ENCODE data around the gene APOD.

APOD gene

DNA sequence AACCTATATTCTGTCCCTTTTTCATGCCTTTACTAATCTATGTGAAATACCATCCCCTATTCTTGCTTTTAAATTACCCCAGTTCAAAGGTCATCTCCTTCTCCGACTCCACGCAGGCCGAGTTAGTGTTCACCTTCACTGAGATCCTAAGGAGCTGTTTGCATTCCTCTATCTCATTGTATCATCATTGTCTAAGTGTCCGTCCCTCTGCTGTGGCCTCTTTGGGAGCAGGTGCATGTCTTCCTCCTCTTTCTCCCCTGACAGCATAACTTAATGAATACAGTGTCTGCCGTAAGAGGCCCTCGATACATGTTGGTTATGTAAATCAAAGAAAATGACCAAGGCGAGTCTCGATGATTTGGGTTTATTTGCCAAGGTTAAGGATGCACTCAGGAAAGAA lies 35.7 kb downstream of the APOD start:
- H3K36me3 ChIP-seq (ENCODE audit: control insufficient read depth in 2 of 2, insufficient read depth in 1 of 2, low read length in 2 of 2) = no peaks in the 10 kb centered on the region
- CTCF ChIA-PET = interaction anchor here (0.6 to 1.0 kb wide), 3 partner anchors 10 to 877 kb away, joined by 3 to 5 read pairs (median 3); no protein-coding TSS in a partner anchor
- H3K9me3 ChIP-seq (ENCODE audit: control insufficient read depth, insufficient read depth, low read depth, low read length) = no peaks in the 10 kb centered on the region
- no peaks in the 10 kb centered on the region for H3K4me1 ChIP-seq (ENCODE audit: control insufficient read depth, insufficient read depth, low read length)
- POLR2A ChIA-PET = no interaction called here
- TF ChIP-seq ZNF112 (tag by site-specific recombination; IDR thresholded peaks at IDR 0.05) (no peak), ZBTB7A (tag by site-specific recombination; IDR thresholded peaks at IDR 0.05; ENCODE audit: low read depth) (no peak), YY1 (tag by site-specific recombination; IDR thresholded peaks at IDR 0.05) (no peak)
- TF ChIP-seq, protein P1, sequence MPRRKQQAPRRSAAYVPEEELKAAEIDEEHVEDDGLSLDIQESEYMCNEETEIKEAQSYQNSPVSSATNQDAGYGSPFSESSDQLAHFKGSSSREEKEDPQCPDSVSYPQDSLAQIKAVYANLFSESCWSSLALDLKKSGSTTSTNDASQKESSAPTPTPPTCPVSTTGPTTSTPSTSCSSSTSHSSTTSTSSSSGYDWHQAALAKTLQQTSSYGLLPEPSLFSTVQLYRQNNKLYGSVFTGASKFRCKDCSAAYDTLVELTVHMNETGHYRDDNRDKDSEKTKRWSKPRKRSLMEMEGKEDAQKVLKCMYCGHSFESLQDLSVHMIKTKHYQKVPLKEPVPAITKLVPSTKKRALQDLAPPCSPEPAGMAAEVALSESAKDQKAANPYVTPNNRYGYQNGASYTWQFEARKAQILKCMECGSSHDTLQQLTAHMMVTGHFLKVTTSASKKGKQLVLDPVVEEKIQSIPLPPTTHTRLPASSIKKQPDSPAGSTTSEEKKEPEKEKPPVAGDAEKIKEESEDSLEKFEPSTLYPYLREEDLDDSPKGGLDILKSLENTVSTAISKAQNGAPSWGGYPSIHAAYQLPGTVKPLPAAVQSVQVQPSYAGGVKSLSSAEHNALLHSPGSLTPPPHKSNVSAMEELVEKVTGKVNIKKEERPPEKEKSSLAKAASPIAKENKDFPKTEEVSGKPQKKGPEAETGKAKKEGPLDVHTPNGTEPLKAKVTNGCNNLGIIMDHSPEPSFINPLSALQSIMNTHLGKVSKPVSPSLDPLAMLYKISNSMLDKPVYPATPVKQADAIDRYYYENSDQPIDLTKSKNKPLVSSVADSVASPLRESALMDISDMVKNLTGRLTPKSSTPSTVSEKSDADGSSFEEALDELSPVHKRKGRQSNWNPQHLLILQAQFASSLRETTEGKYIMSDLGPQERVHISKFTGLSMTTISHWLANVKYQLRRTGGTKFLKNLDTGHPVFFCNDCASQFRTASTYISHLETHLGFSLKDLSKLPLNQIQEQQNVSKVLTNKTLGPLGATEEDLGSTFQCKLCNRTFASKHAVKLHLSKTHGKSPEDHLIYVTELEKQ (tag by site-specific recombination; IDR thresholded peaks at IDR 0.05; ENCODE audit: borderline replicate concordance) = no peak
- TF ChIP-seq, protein P2, sequence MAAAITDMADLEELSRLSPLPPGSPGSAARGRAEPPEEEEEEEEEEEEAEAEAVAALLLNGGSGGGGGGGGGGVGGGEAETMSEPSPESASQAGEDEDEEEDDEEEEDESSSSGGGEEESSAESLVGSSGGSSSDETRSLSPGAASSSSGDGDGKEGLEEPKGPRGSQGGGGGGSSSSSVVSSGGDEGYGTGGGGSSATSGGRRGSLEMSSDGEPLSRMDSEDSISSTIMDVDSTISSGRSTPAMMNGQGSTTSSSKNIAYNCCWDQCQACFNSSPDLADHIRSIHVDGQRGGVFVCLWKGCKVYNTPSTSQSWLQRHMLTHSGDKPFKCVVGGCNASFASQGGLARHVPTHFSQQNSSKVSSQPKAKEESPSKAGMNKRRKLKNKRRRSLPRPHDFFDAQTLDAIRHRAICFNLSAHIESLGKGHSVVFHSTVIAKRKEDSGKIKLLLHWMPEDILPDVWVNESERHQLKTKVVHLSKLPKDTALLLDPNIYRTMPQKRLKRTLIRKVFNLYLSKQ (tag by site-specific recombination; IDR thresholded peaks at IDR 0.05; ENCODE audit: borderline replicate concordance) = no peak
- TF ChIP-seq, protein P3, sequence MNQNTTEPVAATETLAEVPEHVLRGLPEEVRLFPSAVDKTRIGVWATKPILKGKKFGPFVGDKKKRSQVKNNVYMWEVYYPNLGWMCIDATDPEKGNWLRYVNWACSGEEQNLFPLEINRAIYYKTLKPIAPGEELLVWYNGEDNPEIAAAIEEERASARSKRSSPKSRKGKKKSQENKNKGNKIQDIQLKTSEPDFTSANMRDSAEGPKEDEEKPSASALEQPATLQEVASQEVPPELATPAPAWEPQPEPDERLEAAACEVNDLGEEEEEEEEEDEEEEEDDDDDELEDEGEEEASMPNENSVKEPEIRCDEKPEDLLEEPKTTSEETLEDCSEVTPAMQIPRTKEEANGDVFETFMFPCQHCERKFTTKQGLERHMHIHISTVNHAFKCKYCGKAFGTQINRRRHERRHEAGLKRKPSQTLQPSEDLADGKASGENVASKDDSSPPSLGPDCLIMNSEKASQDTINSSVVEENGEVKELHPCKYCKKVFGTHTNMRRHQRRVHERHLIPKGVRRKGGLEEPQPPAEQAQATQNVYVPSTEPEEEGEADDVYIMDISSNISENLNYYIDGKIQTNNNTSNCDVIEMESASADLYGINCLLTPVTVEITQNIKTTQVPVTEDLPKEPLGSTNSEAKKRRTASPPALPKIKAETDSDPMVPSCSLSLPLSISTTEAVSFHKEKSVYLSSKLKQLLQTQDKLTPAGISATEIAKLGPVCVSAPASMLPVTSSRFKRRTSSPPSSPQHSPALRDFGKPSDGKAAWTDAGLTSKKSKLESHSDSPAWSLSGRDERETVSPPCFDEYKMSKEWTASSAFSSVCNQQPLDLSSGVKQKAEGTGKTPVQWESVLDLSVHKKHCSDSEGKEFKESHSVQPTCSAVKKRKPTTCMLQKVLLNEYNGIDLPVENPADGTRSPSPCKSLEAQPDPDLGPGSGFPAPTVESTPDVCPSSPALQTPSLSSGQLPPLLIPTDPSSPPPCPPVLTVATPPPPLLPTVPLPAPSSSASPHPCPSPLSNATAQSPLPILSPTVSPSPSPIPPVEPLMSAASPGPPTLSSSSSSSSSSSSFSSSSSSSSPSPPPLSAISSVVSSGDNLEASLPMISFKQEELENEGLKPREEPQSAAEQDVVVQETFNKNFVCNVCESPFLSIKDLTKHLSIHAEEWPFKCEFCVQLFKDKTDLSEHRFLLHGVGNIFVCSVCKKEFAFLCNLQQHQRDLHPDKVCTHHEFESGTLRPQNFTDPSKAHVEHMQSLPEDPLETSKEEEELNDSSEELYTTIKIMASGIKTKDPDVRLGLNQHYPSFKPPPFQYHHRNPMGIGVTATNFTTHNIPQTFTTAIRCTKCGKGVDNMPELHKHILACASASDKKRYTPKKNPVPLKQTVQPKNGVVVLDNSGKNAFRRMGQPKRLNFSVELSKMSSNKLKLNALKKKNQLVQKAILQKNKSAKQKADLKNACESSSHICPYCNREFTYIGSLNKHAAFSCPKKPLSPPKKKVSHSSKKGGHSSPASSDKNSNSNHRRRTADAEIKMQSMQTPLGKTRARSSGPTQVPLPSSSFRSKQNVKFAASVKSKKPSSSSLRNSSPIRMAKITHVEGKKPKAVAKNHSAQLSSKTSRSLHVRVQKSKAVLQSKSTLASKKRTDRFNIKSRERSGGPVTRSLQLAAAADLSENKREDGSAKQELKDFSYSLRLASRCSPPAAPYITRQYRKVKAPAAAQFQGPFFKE (tag by site-specific recombination; IDR thresholded peaks at IDR 0.05; ENCODE audit: borderline replicate concordance) = no peak
- no peak overlapping the region for H3K4me3 ChIP-seq (ENCODE audit: low read depth, low read length)
- no peak overlapping the region for H3K27ac ChIP-seq (ENCODE audit: extremely low read depth, low read depth, low read length)

DNA sequence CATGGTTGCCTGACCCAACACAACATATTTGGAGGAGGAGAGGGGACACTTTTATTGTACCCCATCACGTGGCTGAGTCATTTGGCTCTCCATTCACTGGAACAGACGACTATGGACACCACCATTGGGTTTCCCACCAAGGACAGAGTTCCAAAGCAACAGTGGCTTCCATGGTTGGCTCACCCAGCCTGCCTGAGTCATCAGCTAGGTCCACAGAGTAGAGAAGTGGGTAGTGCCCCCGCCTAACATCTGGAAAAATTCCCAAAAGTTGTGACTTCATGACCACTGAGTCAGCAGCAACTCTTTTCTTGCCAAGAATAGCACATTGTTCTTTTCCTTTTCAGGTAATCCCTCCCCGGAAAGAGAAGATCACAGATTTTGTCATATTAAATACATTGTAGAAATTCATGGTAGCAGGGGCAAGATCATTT lies 37.6 kb downstream of the APOD start:
- no peaks in the 10 kb centered on the region for H3K9me3 ChIP-seq (ENCODE audit: control insufficient read depth, insufficient read depth, low read depth, low read length)
- CTCF ChIA-PET = no interaction called here
- no peaks in the 10 kb centered on the region for H3K36me3 ChIP-seq (ENCODE audit: control insufficient read depth in 2 of 2, insufficient read depth in 1 of 2, low read length in 2 of 2)
- POLR2A ChIA-PET = no interaction called here
- H3K27ac ChIP-seq (ENCODE audit: extremely low read depth, low read depth, low read length) = no peak overlapping the region
- no peak overlapping the region for H3K4me3 ChIP-seq (ENCODE audit: low read depth, low read length)
- H3K4me1 ChIP-seq (ENCODE audit: control insufficient read depth, insufficient read depth, low read length) = no peaks in the 10 kb centered on the region
- no peak for TF ChIP-seq KLF16 (tag by site-specific recombination; IDR thresholded peaks at IDR 0.05)
- no peak for TF ChIP-seq ZNF529 (tag by site-specific recombination; IDR thresholded peaks at IDR 0.05; ENCODE audit: insufficient replicate concordance)
- no peak for TF ChIP-seq ZSCAN16 (tag by site-specific recombination; IDR thresholded peaks at IDR 0.05)
- TF ChIP-seq ZNF266 (tag by site-specific recombination; IDR thresholded peaks at IDR 0.05; ENCODE audit: low read depth) = no peak
- peak; percentile 55 for TF ChIP-seq FEZF1 (tag by site-specific recombination; IDR thresholded peaks at IDR 0.05)
- peak; percentile 76 for TF ChIP-seq ZNF660 (tag by site-specific recombination; IDR thresholded peaks at IDR 0.05)
- TF ChIP-seq KLF10 (tag by site-specific recombination; IDR thresholded peaks at IDR 0.05) = no peak
- TF ChIP-seq ZNF555 (tag by site-specific recombination; conservative IDR thresholded peaks at IDR 0.05) = no peak
- TF ChIP-seq, protein P4, sequence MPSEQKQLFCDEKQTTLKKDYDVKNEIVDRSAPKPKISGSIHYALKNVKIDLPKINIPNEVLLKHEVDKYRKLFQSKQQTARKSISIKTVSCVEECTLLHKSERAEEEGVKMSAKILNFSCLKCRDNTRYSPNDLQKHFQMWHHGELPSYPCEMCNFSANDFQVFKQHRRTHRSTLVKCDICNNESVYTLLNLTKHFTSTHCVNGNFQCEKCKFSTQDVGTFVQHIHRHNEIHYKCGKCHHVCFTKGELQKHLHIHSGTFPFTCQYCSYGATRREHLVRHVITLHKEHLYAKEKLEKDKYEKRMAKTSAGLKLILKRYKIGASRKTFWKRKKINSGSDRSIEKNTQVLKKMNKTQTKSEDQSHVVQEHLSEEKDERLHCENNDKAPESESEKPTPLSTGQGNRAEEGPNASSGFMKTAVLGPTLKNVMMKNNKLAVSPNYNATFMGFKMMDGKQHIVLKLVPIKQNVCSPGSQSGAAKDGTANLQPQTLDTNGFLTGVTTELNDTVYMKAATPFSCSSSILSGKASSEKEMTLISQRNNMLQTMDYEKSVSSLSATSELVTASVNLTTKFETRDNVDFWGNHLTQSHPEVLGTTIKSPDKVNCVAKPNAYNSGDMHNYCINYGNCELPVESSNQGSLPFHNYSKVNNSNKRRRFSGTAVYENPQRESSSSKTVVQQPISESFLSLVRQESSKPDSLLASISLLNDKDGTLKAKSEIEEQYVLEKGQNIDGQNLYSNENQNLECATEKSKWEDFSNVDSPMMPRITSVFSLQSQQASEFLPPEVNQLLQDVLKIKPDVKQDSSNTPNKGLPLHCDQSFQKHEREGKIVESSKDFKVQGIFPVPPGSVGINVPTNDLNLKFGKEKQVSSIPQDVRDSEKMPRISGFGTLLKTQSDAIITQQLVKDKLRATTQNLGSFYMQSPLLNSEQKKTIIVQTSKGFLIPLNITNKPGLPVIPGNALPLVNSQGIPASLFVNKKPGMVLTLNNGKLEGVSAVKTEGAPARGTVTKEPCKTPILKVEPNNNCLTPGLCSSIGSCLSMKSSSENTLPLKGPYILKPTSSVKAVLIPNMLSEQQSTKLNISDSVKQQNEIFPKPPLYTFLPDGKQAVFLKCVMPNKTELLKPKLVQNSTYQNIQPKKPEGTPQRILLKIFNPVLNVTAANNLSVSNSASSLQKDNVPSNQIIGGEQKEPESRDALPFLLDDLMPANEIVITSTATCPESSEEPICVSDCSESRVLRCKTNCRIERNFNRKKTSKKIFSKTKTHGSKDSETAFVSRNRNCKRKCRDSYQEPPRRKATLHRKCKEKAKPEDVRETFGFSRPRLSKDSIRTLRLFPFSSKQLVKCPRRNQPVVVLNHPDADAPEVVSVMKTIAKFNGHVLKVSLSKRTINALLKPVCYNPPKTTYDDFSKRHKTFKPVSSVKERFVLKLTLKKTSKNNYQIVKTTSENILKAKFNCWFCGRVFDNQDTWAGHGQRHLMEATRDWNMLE (tag by site-specific recombination; conservative IDR thresholded peaks at IDR 0.05; ENCODE audit: low read depth) = no peak
- no peak for TF ChIP-seq GLI4 (tag by site-specific recombination; IDR thresholded peaks at IDR 0.05)
- peak; percentile 42; the same call in 1 of the 2 replicates for TF ChIP-seq ZNF600 (tag by site-specific recombination; IDR thresholded peaks at IDR 0.05)
- no peak for TF ChIP-seq ZNF654 (tag by site-specific recombination; IDR thresholded peaks at IDR 0.05; ENCODE audit: low read depth)
- TF ChIP-seq ZNF221 (tag by site-specific recombination; IDR thresholded peaks at IDR 0.05; ENCODE audit: borderline replicate concordance) = no peak

Measured in HEK293 (cell line).